Measurements from ENCODE around the gene ATP11A.

- TF ChIP-seq, protein P1, sequence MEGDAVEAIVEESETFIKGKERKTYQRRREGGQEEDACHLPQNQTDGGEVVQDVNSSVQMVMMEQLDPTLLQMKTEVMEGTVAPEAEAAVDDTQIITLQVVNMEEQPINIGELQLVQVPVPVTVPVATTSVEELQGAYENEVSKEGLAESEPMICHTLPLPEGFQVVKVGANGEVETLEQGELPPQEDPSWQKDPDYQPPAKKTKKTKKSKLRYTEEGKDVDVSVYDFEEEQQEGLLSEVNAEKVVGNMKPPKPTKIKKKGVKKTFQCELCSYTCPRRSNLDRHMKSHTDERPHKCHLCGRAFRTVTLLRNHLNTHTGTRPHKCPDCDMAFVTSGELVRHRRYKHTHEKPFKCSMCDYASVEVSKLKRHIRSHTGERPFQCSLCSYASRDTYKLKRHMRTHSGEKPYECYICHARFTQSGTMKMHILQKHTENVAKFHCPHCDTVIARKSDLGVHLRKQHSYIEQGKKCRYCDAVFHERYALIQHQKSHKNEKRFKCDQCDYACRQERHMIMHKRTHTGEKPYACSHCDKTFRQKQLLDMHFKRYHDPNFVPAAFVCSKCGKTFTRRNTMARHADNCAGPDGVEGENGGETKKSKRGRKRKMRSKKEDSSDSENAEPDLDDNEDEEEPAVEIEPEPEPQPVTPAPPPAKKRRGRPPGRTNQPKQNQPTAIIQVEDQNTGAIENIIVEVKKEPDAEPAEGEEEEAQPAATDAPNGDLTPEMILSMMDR (IDR thresholded peaks at IDR 0.05; ENCODE audit: low read length), result no peak
- TF ChIP-seq EZH2 (optimal IDR thresholded peaks at IDR 0.05; ENCODE audit: low read depth, low read length) (no peak), EZH2phosphoT487 (IDR thresholded peaks at IDR 0.05; ENCODE audit: low read length) (no peak)
These were observed 226.5 kb downstream of the ATP11A start for GRCh38 chr13:112916296-112916695.
